Fibroblast of lung (primary cell): ENCODE measurements around the gene CCDC192. TPM values are rescaled to one million over a fixed set of nuclear protein-coding genes. Genes with fewer than 3 reads are reported as not detected.

ENCODE experiments used
- polyA plus RNA-seq, 2 donors: library from polyadenylated mRNA; depleted of rRNA in 1 of 2; stranded (reverse) in 1 of 2; unstranded in 1 of 2; fragments of >200 nt; gene quantifications; 2 replicates each; pipeline ENCODE4 v1.2.1, GENCODE V29; 2011 to 2012; ENCODE audit warnings: missing spikeins in 1 of 2
- total RNA-seq: library from RNA; depleted of rRNA; stranded (reverse); fragments of >200 nt; gene quantifications from 2 replicates; pipeline ENCODE4 v1.2.1, GENCODE V29; 2014

The CCDC192 gene
- total and polyA plus RNA-seq, 2 donors (not counting 1 experiment from before 2014, with no cell fraction given), result not detected

Other genes starting within 250 kb of the CCDC192 start
- 36.5 and 44.3 TPM in 2 replicates for gene PRRC1, start 185.8 kb upstream of the CCDC192 start, total RNA-seq
- 108 and 125 TPM in 2 replicates for gene PRRC1, start 185.8 kb upstream of the CCDC192 start, polyA plus RNA-seq
- gene CTXN3, start 54.3 kb upstream of the CCDC192 start, total RNA-seq, result not detected in 2 replicates
- not detected in 2 replicates for gene CTXN3, start 54.3 kb upstream of the CCDC192 start, polyA plus RNA-seq